HG02938 (cell line): ENCODE measurements around the gene MEGF10.

Experiments used
- ATAC-seq: cut with Tn5 transposase; IDR thresholded peaks from one replicate; pipeline ENCODE4 v1.9.1; 2021; ENCODE audit warnings: mild to moderate bottlenecking, moderate library complexity; ENCODE audit not compliant: unreplicated experiment

The MEGF10 gene

GRCh38 chr5:127363403-127363802, 72.8 kb downstream of the MEGF10 start:
- no peak for ATAC-seq

- no peak for ATAC-seq
These were observed 76.4 kb downstream of the MEGF10 start for GRCh38 chr5:127367029-127367428.

GRCh38 chr5:127367946-127368465, 77.4 kb downstream of the MEGF10 start:
- ATAC-seq = no peak

- ATAC-seq = no peak
These were observed 79.2 kb downstream of the MEGF10 start for GRCh38 chr5:127369796-127370195.

- ATAC-seq = no peak
These were observed 80.0 kb downstream of the MEGF10 start for GRCh38 chr5:127370631-127371030.

GRCh38 chr5:127373858-127374491, 83.4 kb downstream of the MEGF10 start:
- ATAC-seq = no peak

GRCh38 chr5:127375124-127375523, 84.5 kb downstream of the MEGF10 start:
- ATAC-seq = no peak

- ATAC-seq = no peak
These were observed 85.0 kb downstream of the MEGF10 start for GRCh38 chr5:127375544-127376091.

- no peak for ATAC-seq
These were observed 87.1 kb downstream of the MEGF10 start for GRCh38 chr5:127377651-127378050.

- no peak for ATAC-seq
These were observed 95.3 kb downstream of the MEGF10 start for GRCh38 chr5:127385936-127386335.

- no peak for ATAC-seq
These were observed 96.0 kb downstream of the MEGF10 start for GRCh38 chr5:127386557-127386956.

- ATAC-seq = no peak
These were observed 99.0 kb downstream of the MEGF10 start for GRCh38 chr5:127389601-127390000.

- no peak for ATAC-seq
These were observed 102.2 kb downstream of the MEGF10 start for GRCh38 chr5:127392762-127393161.

- no peak for ATAC-seq
These were observed 106.0 kb downstream of the MEGF10 start for GRCh38 chr5:127396490-127397155.

GRCh38 chr5:127398508-127398907, 107.9 kb downstream of the MEGF10 start:
- no peak for ATAC-seq

GRCh38 chr5:127399068-127399467, 108.5 kb downstream of the MEGF10 start:
- ATAC-seq = no peak

GRCh38 chr5:127400539-127400938, 109.9 kb downstream of the MEGF10 start:
- no peak for ATAC-seq

GRCh38 chr5:127400946-127401670, 110.5 kb downstream of the MEGF10 start:
- ATAC-seq = no peak

GRCh38 chr5:127402361-127402760, 111.8 kb downstream of the MEGF10 start:
- no peak for ATAC-seq

GRCh38 chr5:127404190-127404589, 113.6 kb downstream of the MEGF10 start:
- ATAC-seq = no peak

GRCh38 chr5:127406326-127407121, 115.9 kb downstream of the MEGF10 start:
- no peak for ATAC-seq
